ENCODE data around the gene FNDC3A.

FNDC3A gene

GRCh38 chr13:48975856-48976575 is at the start of gene FNDC3A:
FNDC3A (plus strand) TSS chr13:48975912; CDS start chr13:49006191, 30,279 bp downstream.
- H3K4me3 ChIP-seq (ENCODE audit: low read length), result peak within 1 kb of the TSS; percentile 99
- H3K4me1 ChIP-seq (ENCODE audit: control insufficient read depth, insufficient read depth, low read length), result peaks cover 19% of the 10 kb centered on the region
- no peaks in the 10 kb centered on the region for H3K27me3 ChIP-seq (replicated peaks; ENCODE audit: control insufficient read depth, insufficient read depth, low read length)
- peak within 1 kb of the TSS; percentile 90 for H3K9ac ChIP-seq (ENCODE audit: low read length)
- no peaks in the 10 kb centered on the region for H3K36me3 ChIP-seq (ENCODE audit: control insufficient read depth, insufficient read depth, low read length, severe bottlenecking)
- peak; percentile 94 for DNase-seq (ENCODE audit: low read depth)
- H3K9me3 ChIP-seq (ENCODE audit: control insufficient read depth, low read length), result peaks cover 32% of the 10 kb centered on the region

GRCh38 chr13:48928757-48929430 is 46.8 kb upstream of the FNDC3A start:
- DNase-seq (ENCODE audit: low read depth), result no peak
- Histone ChIP-seq H3K36me3 (ENCODE audit: control insufficient read depth, insufficient read depth, low read length, severe bottlenecking) (no peaks in the 10 kb centered on the region), H3K9me3 (ENCODE audit: control insufficient read depth, low read length) (no peaks in the 10 kb centered on the region), H3K27me3 (replicated peaks; ENCODE audit: control insufficient read depth, insufficient read depth, low read length) (no peaks in the 10 kb centered on the region), H3K4me3 (ENCODE audit: low read length) (no peak overlapping the region), H3K4me1 (ENCODE audit: control insufficient read depth, insufficient read depth, low read length) (no peaks in the 10 kb centered on the region), H3K9ac (ENCODE audit: low read length) (no peak overlapping the region)

GRCh38 chr13:48930918-48931317 is 44.8 kb upstream of the FNDC3A start:
- H3K36me3 ChIP-seq (ENCODE audit: control insufficient read depth, insufficient read depth, low read length, severe bottlenecking), result no peaks in the 10 kb centered on the region
- no peak overlapping the region for H3K4me3 ChIP-seq (ENCODE audit: low read length)
- DNase-seq (ENCODE audit: low read depth), result no peak
- no peaks in the 10 kb centered on the region for H3K27me3 ChIP-seq (replicated peaks; ENCODE audit: control insufficient read depth, insufficient read depth, low read length)
- H3K9ac ChIP-seq (ENCODE audit: low read length), result no peak overlapping the region
- H3K4me1 ChIP-seq (ENCODE audit: control insufficient read depth, insufficient read depth, low read length), result no peaks in the 10 kb centered on the region
- H3K9me3 ChIP-seq (ENCODE audit: control insufficient read depth, low read length), result peaks cover 2% of the 10 kb centered on the region

GRCh38 chr13:48938308-48938943 is 37.3 kb upstream of the FNDC3A start:
- peaks cover 2% of the 10 kb centered on the region for H3K9me3 ChIP-seq (ENCODE audit: control insufficient read depth, low read length)
- H3K4me1 ChIP-seq (ENCODE audit: control insufficient read depth, insufficient read depth, low read length), result no peaks in the 10 kb centered on the region
- no peaks in the 10 kb centered on the region for H3K27me3 ChIP-seq (replicated peaks; ENCODE audit: control insufficient read depth, insufficient read depth, low read length)
- H3K4me3 ChIP-seq (ENCODE audit: low read length), result no peak overlapping the region
- H3K36me3 ChIP-seq (ENCODE audit: control insufficient read depth, insufficient read depth, low read length, severe bottlenecking), result no peaks in the 10 kb centered on the region
- no peak for DNase-seq (ENCODE audit: low read depth)
- no peak overlapping the region for H3K9ac ChIP-seq (ENCODE audit: low read length)

- Histone ChIP-seq H3K27me3 (replicated peaks; ENCODE audit: control insufficient read depth, insufficient read depth, low read length) (no peaks in the 10 kb centered on the region), H3K9me3 (ENCODE audit: control insufficient read depth, low read length) (no peaks in the 10 kb centered on the region), H3K36me3 (ENCODE audit: control insufficient read depth, insufficient read depth, low read length, severe bottlenecking) (no peaks in the 10 kb centered on the region), H3K9ac (ENCODE audit: low read length) (no peak overlapping the region), H3K4me1 (ENCODE audit: control insufficient read depth, insufficient read depth, low read length) (no peaks in the 10 kb centered on the region), H3K4me3 (ENCODE audit: low read length) (no peak overlapping the region)
- no peak for DNase-seq (ENCODE audit: low read depth)
Measured at GRCh38 chr13:48939728-48940127, 36.0 kb upstream of the FNDC3A start.

- DNase-seq (ENCODE audit: low read depth), result peak; percentile 45
- H3K4me1 ChIP-seq (ENCODE audit: control insufficient read depth, insufficient read depth, low read length), result no peaks in the 10 kb centered on the region
- H3K36me3 ChIP-seq (ENCODE audit: control insufficient read depth, insufficient read depth, low read length, severe bottlenecking), result no peaks in the 10 kb centered on the region
- H3K4me3 ChIP-seq (ENCODE audit: low read length), result no peak overlapping the region
- H3K27me3 ChIP-seq (replicated peaks; ENCODE audit: control insufficient read depth, insufficient read depth, low read length), result no peaks in the 10 kb centered on the region
- H3K9me3 ChIP-seq (ENCODE audit: control insufficient read depth, low read length), result no peaks in the 10 kb centered on the region
- H3K9ac ChIP-seq (ENCODE audit: low read length), result no peak overlapping the region
Measured at GRCh38 chr13:48942131-48942530, 33.6 kb upstream of the FNDC3A start.

GRCh38 chr13:48944221-48944620 is 31.5 kb upstream of the FNDC3A start:
- no peaks in the 10 kb centered on the region for H3K27me3 ChIP-seq (replicated peaks; ENCODE audit: control insufficient read depth, insufficient read depth, low read length)
- peak; percentile 18 for DNase-seq (ENCODE audit: low read depth)
- H3K9me3 ChIP-seq (ENCODE audit: control insufficient read depth, low read length), result no peaks in the 10 kb centered on the region
- H3K4me1 ChIP-seq (ENCODE audit: control insufficient read depth, insufficient read depth, low read length), result peaks cover 2% of the 10 kb centered on the region
- H3K36me3 ChIP-seq (ENCODE audit: control insufficient read depth, insufficient read depth, low read length, severe bottlenecking), result no peaks in the 10 kb centered on the region
- no peak overlapping the region for H3K9ac ChIP-seq (ENCODE audit: low read length)
- no peak overlapping the region for H3K4me3 ChIP-seq (ENCODE audit: low read length)

- no peaks in the 10 kb centered on the region for H3K27me3 ChIP-seq (replicated peaks; ENCODE audit: control insufficient read depth, insufficient read depth, low read length)
- DNase-seq (ENCODE audit: low read depth), result no peak
Measured at GRCh38 chr13:48945626-48946025, 30.1 kb upstream of the FNDC3A start.

GRCh38 chr13:48946163-48946562 is 29.5 kb upstream of the FNDC3A start:
- Histone ChIP-seq H3K4me1 (ENCODE audit: control insufficient read depth, insufficient read depth, low read length) (peaks cover 2% of the 10 kb centered on the region), H3K9ac (ENCODE audit: low read length) (no peak overlapping the region), H3K27me3 (replicated peaks; ENCODE audit: control insufficient read depth, insufficient read depth, low read length) (no peaks in the 10 kb centered on the region), H3K4me3 (ENCODE audit: low read length) (no peak overlapping the region), H3K9me3 (ENCODE audit: control insufficient read depth, low read length) (no peaks in the 10 kb centered on the region), H3K36me3 (ENCODE audit: control insufficient read depth, insufficient read depth, low read length, severe bottlenecking) (no peaks in the 10 kb centered on the region)
- no peak for DNase-seq (ENCODE audit: low read depth)

More at GRCh38 chr13:48945626-48946025, 30.1 kb upstream of the FNDC3A start:
- Histone ChIP-seq H3K4me3 (ENCODE audit: low read length) (no peak overlapping the region), H3K4me1 (ENCODE audit: control insufficient read depth, insufficient read depth, low read length) (peaks cover 2% of the 10 kb centered on the region), H3K9ac (ENCODE audit: low read length) (no peak overlapping the region), H3K9me3 (ENCODE audit: control insufficient read depth, low read length) (no peaks in the 10 kb centered on the region), H3K36me3 (ENCODE audit: control insufficient read depth, insufficient read depth, low read length, severe bottlenecking) (no peaks in the 10 kb centered on the region)

GRCh38 chr13:48949566-48950500 is 25.9 kb upstream of the FNDC3A start:
- H3K9ac ChIP-seq (ENCODE audit: low read length), result no peak overlapping the region
- no peak overlapping the region for H3K4me3 ChIP-seq (ENCODE audit: low read length)
- no peaks in the 10 kb centered on the region for H3K27me3 ChIP-seq (replicated peaks; ENCODE audit: control insufficient read depth, insufficient read depth, low read length)
- peaks cover 2% of the 10 kb centered on the region for H3K4me1 ChIP-seq (ENCODE audit: control insufficient read depth, insufficient read depth, low read length)
- no peaks in the 10 kb centered on the region for H3K36me3 ChIP-seq (ENCODE audit: control insufficient read depth, insufficient read depth, low read length, severe bottlenecking)
- H3K9me3 ChIP-seq (ENCODE audit: control insufficient read depth, low read length), result no peaks in the 10 kb centered on the region
- DNase-seq (ENCODE audit: low read depth), result peak; percentile 9
